NCI-H69 (cell line): Measurements from ENCODE around the gene SNTB2.
"Not testable (repeated sequence)": the region's sequence is repeated elsewhere in the genome, so short reads cannot be mapped to it uniquely, and the experiment has no call there.

ENCODE experiments used
- DNase-seq: peaks from one replicate; lab custom pipeline; 2025; lab: John Stamatoyannopoulos, UW

The SNTB2 gene

DNA sequence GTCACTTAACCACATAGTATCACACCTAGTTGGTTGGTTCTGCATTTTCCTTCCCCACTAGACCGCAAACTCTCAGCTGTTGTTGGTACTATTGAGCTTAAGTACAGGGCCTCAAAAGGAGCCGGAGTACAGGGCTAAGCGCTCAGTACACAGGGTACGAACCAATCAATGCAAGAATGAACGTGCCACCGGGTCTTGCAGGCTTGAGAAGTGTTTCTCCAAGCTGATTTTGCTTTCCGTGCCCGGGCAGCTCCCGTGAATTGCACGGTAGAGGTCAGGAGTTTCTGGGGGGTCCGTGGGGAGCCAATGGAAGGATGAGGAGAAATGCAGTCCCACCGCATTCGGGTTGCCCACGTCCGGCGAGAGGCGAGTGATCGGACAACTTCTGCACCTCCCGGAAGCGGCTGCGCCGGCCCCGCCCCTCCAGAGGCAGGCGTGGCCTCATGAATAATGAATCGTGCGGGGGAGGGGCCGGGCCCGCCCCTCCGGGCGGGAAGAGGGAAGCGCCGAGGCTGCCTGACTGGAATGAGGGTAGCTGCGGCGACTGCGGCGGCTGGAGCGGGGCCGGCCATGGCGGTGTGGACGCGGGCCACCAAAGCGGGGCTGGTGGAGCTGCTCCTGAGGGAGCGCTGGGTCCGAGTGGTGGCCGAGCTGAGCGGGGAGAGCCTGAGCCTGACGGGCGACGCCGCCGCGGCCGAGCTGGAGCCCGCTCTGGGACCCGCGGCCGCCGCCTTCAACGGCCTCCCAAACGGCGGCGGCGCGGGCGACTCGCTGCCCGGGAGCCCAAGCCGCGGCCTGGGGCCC is at the start of gene SNTB2:
SNTB2 (plus strand) TSS at position 523 of the 804 bp plus-strand sequence; CDS start at position 526, 3 bp downstream.
- DNase-seq = peak; percentile 91

DNA sequence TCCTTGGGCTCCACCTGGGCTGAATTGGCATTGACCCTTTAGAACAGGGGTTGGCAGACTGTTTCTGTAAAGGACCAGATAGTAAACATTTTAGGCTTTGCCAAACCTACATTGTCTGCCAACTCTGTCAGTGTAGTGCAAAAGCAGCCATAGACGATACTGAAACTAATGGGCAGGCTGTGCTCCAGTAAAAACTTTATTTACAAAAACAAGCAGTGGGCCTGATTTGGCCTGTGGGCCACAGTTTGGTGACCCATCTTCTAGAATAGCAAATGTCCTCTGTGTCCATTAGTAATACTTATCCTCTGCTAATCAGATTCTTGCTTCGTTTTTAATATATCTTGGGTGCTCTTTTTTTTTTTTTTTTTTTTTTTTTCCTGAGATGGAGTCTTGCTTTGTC is 48.4 kb upstream of the SNTB2 start:
- DNase-seq = no peak

DNA sequence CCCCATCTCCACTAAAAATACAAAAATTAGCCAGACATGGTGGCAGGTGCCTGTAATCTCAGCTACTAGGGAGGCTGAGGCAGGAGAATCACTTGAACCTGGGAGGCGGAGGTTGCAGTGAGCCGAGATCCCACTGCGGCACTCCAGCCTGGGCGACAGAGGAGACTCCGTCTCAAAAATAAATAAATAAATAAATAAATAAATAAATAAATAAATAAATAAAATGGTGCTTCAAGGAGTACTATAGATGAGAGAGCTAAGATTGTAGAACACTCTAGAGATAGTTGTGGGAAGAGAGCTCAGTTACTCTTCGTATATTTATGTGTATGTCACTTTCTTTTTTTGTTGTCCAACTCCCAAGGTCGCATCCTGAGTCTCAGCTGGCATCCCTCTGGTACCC is 47.5 kb upstream of the SNTB2 start:
- not testable (repeated sequence) for DNase-seq

DNA sequence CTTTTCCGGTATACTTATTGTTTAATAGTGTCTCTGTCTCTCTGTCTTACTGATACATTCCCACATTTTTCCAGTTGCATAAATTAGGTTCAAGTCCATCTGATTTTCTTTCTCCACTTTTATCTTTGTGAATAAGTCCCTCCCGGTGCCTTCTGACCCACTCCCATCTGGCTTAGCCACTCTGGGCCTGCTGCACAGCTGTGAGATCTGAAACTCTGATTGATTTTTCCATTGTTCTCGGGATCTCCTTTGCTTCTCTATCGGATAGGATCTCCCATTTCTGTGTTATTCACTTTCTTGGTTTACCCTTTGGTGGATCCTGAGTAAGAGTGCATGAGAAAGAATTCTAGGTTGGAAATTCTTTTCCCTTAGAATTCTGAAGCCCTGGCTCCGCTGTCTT is 46.0 kb upstream of the SNTB2 start:
- DNase-seq = no peak

DNA sequence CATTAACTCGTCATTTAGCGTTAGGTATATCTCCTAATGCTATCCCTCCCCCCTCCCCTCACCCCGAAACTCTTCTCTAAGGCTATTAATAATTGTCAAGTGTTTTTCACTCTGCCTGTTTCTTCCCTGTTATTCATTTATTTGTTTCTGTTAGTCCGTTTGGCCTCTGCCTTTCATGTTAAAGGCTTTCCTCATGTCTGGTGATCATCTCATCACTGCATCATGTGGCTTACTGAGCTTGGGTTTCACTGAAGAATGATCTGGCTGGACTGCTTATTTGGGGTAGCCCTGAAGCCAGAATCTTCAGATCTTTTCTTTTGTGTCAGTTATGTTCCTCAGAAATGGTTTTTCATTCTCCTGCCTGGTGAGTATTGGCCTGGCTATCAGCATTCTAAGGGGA is 45.0 kb upstream of the SNTB2 start:
- no peak for DNase-seq

DNA sequence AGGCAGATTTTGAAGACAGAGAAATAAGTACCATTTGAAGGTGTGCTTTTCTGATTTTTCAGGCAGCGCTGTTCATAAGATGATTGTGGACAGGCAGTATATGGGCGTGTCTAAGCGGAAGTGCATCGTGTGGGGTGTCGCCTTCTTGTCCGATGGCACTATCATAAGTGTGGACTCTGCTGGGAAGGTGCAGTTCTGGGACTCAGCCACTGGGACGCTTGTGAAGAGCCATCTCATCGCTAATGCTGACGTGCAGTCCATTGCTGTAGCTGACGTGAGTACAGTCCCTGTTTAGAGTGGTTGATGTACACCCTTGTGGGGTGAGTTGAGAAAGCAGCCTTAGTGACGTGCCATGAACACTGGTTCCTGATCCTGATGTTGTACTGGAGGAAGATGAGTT is 43.8 kb upstream of the SNTB2 start:
- DNase-seq = no peak

DNA sequence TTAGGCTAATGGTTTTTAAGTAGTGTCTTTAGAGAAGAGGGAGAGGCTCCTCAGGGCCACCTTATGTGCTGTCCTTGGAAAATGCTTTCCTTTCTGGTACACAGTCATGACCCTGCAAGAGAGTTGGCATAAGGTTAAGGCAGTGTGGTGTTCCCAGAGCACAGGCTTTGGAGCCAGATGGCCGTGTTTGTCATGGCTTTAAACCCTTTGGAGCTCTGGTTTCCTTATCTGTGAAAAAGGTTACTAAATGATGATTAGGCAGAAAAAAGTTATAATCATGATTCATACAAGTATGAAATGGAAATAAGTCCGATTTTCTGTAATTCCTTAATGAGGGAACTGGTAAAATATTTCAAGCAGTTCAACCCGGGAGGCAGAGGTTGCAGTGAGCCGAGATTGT is 41.3 kb upstream of the SNTB2 start:
- no peak for DNase-seq

DNA sequence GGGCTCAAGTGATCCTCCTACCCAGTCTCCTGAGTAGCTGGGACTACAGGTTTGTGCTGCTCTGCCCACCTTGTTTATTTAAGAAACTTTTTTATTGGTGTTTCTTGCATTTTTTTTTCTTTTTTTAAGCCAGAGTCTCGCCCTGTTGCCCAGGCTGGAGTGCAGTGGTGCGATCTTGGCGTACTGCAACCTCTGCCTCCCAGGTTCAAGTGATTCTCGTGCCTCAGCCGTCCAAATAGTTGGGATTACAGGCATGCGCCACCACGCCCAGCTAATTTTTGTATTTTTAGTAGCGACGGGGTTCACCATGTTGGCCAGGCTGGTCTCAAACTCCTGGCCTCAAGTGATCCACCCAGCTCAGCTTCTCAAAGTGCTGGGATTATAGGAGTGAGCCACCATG is 37.3 kb upstream of the SNTB2 start:
- not testable (repeated sequence) for DNase-seq

DNA sequence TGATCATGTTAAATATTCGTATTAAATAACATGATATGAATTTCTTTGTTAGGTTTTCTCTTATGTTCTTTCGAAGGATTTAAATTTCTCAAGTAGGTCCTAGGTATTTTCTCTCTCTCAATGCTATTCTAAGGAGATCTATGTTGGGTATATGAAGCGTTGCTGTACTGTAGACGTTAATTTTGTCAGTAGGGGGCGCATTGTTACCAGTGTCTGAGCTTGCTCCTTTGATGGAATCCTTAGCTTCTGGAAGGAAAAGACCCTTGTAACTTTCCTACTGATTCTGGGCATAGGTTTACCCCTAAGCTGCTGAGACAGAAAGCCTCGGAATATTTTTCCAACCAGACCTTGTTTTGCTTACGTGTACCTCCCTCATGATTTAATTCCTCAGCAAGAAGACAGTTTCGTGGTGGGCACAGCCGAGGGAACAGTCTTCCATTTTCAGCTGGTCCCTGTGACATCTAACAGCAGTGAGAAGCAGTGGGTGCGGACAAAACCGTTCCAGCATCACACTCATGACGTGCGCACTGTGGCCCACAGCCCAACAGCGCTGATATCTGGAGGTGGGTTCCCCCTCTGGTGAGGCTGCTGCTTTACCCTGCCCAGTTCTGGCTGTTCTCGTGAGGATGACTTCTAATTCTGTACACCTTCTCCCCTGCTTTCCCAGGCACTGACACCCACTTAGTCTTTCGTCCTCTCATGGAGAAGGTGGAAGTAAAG is 36.7 kb upstream of the SNTB2 start:
- DNase-seq = peak; percentile 67

DNA sequence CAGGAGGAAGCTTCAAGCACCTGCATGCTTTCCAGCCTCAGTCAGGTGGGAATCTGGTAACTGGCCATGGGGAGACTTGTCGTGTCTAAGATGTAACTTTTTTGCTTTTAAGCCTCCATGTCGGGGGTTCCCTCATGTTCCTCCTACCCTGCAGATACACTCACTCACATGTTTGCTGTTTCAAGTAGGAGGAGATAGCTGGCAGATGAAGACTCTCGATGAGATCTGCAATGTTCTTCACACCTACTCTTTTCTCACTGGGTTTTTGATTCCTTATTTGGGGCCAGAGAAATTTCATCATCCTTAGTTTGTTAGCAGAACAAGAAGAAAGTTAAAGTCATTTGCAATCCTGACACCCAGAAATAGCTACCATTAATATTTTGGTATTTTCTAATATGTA is 29.8 kb upstream of the SNTB2 start:
- DNase-seq = no peak

DNA sequence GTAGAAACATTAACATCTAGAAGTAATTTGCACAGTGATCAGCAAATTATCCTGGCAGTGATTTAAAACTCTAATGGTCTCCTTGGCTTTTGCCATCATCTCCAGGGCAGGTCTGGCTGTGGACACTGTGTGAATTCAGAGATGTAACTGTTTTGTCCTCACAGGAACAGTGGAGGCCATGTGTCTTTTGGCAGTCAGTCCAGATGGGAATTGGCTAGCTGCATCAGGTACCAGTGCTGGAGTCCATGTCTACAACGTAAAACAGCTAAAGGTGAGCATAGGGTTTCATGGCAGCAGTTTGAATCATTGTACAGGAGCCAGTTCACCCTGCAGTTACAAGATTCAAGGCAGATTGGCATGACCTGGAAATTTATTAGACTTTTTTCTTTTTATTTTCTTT is 26.8 kb upstream of the SNTB2 start:
- DNase-seq = no peak

DNA sequence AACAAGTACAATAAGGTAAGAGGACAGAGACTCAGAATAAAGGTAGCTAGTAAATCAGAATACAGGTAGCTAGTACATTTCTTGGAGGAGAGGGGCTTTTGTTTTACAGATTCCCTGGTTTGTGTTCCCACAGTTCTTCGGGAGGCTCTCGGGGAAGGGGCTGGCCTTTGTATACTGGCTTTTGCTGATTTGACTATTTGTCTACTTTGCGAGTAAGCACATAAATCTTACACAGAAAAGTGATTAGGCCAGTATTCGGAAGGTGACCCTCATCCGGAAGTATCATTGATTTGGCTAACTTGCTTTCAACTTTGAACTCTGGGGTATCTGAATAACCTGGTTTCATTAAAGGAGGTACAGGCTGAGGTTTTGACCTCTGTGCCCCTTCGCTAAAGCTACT is 21.4 kb upstream of the SNTB2 start:
- DNase-seq = no peak

DNA sequence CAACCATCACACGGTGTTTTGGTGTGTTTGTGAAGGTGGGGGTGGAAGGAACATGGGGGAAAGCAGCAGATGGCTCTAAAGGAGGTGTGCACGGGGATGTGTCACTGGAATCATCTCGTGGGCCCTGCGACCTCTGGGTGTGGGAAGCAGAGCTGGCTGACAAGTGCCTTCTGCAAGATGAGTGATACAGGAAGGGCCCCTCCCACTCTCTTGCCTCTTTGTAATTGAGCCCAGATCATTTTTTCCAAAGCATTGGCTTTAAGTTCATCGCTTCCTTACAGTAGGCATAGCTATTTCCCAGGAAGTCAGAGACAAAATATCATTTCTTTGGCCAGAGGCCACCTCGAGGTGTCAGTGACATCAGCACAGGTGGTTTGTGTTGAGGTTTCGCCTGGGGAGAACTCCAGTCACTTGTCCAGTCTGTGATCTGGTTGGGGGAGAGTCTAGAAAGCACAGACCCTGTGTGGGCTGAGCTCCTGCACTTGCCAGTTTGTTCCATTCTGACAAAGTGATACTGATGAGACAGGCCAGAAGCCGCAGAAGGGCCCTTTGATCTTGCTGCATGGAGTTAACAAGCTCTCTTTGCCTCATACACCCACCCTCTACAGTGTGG is 20.6 kb upstream of the SNTB2 start:
- no peak for DNase-seq

DNA sequence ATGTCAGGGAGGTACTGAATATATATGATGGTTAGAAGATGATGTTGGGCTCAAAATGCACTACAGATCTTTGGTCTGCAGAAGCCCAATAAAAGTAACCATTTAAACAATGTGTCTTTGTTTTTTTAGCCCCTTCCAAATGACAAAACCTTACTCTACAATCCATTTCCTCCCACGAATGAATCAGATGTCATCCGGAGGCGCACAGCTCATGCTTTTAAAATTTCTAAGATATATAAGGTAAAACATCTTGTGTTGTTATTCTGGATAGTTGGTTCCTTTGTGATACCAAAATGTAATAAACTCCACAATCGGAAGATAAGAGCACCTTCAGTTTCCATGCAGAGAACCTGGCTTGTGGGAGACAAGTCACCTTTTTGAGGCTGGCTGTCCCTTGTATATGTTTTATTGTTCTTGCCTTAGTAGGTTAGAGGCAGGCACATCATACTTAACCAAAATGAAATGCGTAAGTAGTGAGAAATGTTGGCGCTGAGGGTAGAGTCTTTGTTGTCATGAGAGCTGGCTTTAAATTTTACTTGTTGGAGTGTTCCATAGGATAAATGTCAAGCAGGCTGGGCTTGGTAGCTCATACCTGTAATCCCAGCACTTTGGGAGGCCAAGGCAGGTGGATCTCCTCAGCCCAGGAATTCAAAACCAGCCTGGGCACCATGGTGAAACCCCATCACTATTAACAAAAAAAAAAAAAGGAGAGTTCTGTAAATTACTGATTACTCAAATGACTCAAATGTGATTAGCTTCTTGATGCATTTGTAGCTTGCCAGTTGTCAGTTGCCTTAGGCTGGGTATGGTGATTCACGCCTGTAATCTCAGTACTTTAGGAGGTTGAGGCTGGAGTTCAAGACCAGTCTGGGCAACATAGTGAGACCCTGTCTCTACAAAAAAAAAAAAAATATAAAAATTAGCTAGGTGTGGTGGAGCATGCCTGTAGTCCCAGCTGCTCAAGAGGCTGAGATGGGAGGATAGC is 19.7 kb upstream of the SNTB2 start:
- DNase-seq = no peak

DNA sequence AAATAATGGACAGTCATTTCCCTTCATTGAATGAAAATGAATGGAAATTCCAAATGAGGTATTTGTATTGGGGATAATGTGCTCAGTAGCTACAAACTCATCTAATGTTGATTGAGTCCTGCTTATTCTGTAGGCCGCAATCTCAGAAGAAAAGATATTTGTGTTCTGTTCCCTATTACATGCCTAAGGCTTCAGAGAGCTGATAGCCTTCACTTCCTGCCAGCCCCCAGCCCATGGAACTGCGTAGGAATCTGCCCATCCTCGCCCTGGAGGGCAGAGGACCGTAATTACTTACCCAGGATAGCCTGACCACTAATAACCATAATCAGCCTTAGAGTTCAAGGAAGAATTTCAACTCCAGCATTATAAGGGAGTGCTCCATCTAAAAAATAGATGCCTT is 17.9 kb upstream of the SNTB2 start:
- DNase-seq = no peak

DNA sequence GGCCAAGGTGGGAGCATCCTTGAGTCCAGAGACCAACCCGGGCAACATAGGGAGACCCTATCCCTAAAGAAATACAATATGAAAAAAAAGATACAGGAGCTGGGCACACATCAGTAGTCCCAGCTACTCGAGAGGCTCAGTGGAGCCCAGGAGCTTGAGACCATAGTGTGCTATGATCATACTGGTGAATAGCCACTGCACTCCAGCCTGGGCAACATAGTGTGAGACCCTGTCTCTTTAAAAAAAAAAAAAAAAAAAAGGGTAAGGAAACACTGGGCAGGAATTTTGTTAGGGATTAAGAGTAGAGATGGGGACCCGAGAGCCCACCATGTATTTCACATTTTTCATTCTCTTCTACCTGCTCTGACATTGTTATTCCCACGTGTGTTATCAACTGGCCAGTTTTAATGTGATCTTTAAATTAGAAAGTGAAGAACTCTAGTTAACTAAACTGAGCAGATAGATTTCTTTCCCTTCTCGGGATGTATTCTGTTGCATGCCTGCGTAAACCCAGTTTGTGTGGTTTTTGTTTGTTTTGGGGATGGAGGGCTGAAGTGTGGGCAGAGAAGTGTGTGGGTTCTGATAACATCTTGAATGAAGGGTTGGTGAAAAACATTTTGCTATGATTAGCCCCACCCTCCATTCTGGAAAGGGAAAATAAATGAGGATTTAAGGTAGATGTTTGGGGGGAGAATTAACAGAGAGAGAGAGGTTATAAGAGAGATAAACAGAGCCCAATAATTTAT is 17.2 kb upstream of the SNTB2 start:
- DNase-seq = no peak

DNA sequence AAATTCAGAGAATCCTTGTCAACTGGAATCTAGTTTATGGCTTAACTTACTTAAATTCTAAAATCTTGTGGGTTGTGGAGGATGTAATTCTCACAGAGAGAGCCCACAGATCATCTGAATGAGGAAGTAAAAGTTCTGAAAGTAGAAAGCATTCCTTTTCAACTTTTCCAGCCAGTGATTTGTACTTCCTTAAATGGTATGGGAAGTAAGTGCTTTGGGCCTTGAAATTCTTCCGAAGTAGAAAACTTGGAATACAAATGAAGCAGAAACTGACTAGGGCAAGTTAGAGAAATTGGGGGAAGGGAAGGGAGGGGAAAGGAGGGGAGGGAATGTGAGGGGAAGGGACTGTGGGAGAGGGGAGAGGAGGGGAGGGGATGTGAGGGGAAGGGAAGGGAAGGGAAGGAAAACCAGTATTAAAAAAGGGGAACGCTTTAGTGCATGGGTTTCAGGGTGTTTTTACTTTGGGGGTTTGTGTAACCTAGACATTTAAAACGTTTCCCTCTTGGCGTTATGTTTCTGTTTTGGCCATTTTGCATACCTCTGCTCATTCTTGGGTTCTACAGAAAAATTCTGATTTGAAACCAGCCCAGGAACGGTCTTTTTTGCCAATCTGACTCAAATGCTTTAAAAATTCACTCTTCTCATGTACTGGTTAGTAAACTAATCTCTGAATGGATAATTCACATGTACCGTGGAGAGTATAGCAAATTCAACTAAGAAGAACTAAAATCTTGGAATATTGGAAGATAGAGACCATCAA is 15.5 kb upstream of the SNTB2 start:
- no peak for DNase-seq

DNA sequence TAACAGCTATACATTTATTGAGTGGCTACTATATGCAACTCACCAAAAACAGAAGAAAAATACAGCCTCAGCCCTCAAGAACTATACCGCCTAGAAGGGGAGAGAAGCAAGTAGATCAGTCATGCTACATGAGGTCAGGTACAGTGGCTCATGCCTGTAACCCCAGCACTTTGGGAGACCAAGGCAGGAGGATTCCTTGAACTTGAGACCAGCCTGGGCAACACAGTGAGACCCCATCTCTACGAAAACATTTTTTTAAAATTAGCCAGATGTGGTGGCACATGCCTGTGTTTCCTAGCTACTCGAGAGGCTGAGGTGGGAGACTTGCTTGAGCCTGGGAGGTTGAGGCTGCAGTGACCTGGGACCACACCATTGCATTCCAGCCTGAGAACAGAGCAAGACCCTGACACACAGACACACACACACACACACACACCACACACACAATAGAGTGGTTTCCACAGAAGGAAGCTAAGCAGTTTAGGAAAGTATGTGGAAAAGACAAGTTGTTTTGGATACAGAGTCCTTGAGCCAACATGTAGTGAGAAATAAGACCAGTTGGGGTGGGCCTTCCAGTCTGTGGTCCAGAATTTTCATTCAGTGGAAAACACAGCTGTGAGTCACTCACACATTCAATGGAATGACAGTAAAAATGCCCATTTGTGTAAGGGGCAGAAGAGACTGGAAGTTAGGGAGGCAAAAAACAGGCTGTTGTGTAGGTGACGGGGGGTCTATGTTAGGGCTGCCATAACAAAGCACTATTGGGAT is 10.7 kb upstream of the SNTB2 start:
- no peak for DNase-seq

DNA sequence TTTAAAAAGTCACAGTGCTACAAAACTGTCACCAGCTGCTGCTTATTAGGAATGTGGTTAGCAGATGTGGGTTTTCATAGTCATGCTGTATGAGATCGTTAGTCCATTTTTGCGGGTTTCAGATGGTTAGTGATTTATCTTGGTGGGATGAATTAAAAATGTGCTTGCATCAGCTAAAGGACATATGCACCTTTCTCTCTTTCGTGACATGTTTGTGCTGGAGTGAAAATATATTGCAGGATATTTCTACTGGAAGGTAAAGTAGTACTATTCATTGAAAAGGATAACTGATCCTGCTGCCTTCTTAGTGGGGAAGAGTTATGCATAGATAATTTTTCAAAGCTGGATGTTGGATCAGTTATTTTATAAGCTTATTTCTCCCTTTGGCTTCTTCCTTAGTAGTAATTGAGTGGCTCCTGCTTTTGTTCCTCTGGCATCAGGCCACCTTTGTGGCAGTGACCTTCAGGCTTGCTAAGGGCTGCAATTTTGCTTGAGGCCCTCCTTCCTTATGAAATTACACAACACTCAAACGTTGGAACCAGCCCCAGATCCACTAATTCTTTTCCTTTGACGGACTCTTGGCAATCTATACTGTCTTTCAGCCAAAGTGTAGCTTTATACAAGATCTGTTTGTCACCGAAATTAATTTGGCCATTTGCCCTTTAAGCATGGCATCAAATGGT is 7.5 kb upstream of the SNTB2 start:
- DNase-seq = peak; percentile 59
